Measurements from ENCODE around the gene NUBP1.

- no peak for TF ChIP-seq POLR2A (IDR thresholded peaks at IDR 0.05; ENCODE audit: low read length)
- TF ChIP-seq GATA1 (IDR thresholded peaks at IDR 0.05; ENCODE audit: low read depth, low read length), result no peak
Observed at GRCh38 chr16:10777356-10777755, 33.7 kb downstream of the NUBP1 start.
